Measurements from ENCODE around the gene HOXD11. TPM values are rescaled to one million over a fixed set of nuclear protein-coding genes. Genes with fewer than 3 reads are reported as not detected.

Gene HOXD11
- total and polyA plus RNA-seq, 8 donors, result not detected

- FAIRE-seq (no peak), DNase-seq (no peak), ATAC-seq (no peak)
- no peaks in the 10 kb centered on the region for H3K9me3 ChIP-seq
- WGBS, 2 donors, result 5% methylated on average over 30 of the region's 30 CpGs
- intact Hi-C loops (cut with DNase I), result no loop called here
- H3K4me1 ChIP-seq, result peaks cover 4 to 13% (median 7%) of the 10 kb centered on the region in 3 donors
- no peaks in the 10 kb centered on the region for H3K36me3 ChIP-seq
- TF ChIP-seq CTCF (IDR thresholded peaks at IDR 0.05), result no peak
- H3K27ac ChIP-seq, result no peak overlapping the region
- no peak overlapping the region for H3K4me3 ChIP-seq
- peaks cover 7 to 66% (median 27%) of the 10 kb centered on the region in 4 donors for H3K27me3 ChIP-seq
Measured at GRCh38 chr2:176068419-176068832, 38.7 kb upstream of the HOXD11 start.

- peaks cover 16 to 88% (median 34%) of the 10 kb centered on the region in 4 donors for H3K27me3 ChIP-seq
- intact Hi-C loops (cut with DNase I), result no loop called here
- DNase-seq (peak in 1 of 6 donors; percentile 63), FAIRE-seq (no peak), ATAC-seq (no peak)
- 6 to 8% methylated on average over 51 to 58 of the region's 58 CpGs for WGBS, 2 donors
- no peak for TF ChIP-seq CTCF (IDR thresholded peaks at IDR 0.05)
- H3K36me3 ChIP-seq, result no peaks in the 10 kb centered on the region
- H3K4me1 ChIP-seq, result peaks cover 4 to 13% (median 7%) of the 10 kb centered on the region in 3 donors
- no peaks in the 10 kb centered on the region for H3K9me3 ChIP-seq
- no peak overlapping the region for H3K4me3 ChIP-seq
- H3K27ac ChIP-seq, result no peak overlapping the region
Measured at GRCh38 chr2:176071330-176072291, 35.5 kb upstream of the HOXD11 start.

GRCh38 chr2:176072292-176072669, 34.8 kb upstream of the HOXD11 start:
- Histone ChIP-seq H3K9me3 (no peaks in the 10 kb centered on the region), H3K27ac (no peak overlapping the region), H3K36me3 (no peaks in the 10 kb centered on the region), H3K4me1 (peaks cover 4 to 10% (median 7%) of the 10 kb centered on the region in 3 donors), H3K4me3 (no peak overlapping the region), H3K27me3 (peaks cover 23 to 89% (median 37%) of the 10 kb centered on the region in 4 donors)
- intact Hi-C loops (cut with DNase I), result no loop called here
- FAIRE-seq, result no peak
- no peak for TF ChIP-seq CTCF (IDR thresholded peaks at IDR 0.05)
- ATAC-seq, result no peak
- no peak for DNase-seq
- WGBS, 2 donors, result 17 to 25% methylated on average over 5 of the region's 5 CpGs

- peak in 1 of 6 donors; percentile 66 for DNase-seq
- WGBS, 2 donors, result 5 to 6% methylated on average over 29 of the region's 29 CpGs
- FAIRE-seq, result no peak
- intact Hi-C loops (cut with DNase I), result no loop called here
- ATAC-seq, result no peak
- Histone ChIP-seq H3K27ac (no peak overlapping the region), H3K36me3 (no peaks in the 10 kb centered on the region), H3K9me3 (no peaks in the 10 kb centered on the region), H3K27me3 (peaks cover 32 to 89% (median 43%) of the 10 kb centered on the region in 4 donors), H3K4me3 (no peak overlapping the region), H3K4me1 (peaks cover under 1 to 4% (median 3%) of the 10 kb centered on the region in 3 donors)
- TF ChIP-seq CTCF (IDR thresholded peaks at IDR 0.05), result no peak
Measured at GRCh38 chr2:176072951-176073904, 33.9 kb upstream of the HOXD11 start.
